Skeletal muscle tissue (tissue), 4 donors: ENCODE measurements around the gene SKP2. TPM values are rescaled to one million over a fixed set of nuclear protein-coding genes. Genes with fewer than 3 reads are reported as not detected.

Source experiments
- H3K27ac ChIP-seq: one replicate; pipeline ENCODE4 v1.7.0; 2013; ENCODE audit warnings: mild to moderate bottlenecking, low read depth, low read length, inconsistent platforms
- H3K27me3 ChIP-seq, 3 donors: one replicate each; pipeline ENCODE4 v1.7.0; 2013; ENCODE audit warnings: low read length in 3 of 3; ENCODE audit not compliant: control insufficient read depth in 3 of 3, insufficient read depth in 3 of 3
- H3K36me3 ChIP-seq, 3 donors: one replicate each; pipeline ENCODE4 v1.7.0; 2013; ENCODE audit warnings: low read length in 3 of 3; ENCODE audit not compliant: control insufficient read depth in 3 of 3, insufficient read depth in 3 of 3
- H3K4me1 ChIP-seq, 3 donors: one replicate each; pipeline ENCODE4 v1.7.0; 2013; ENCODE audit warnings: low read length in 3 of 3, mild to moderate bottlenecking in 3 of 3; ENCODE audit not compliant: control insufficient read depth in 3 of 3, insufficient read depth in 3 of 3
- H3K4me3 ChIP-seq, 3 donors: one replicate each; pipeline ENCODE4 v1.7.0; 2013; ENCODE audit warnings: low read length in 3 of 3
- H3K9ac ChIP-seq, 3 donors: one replicate each; pipeline ENCODE4 v1.7.0; 2013; ENCODE audit warnings: low read length in 3 of 3, mild to moderate bottlenecking in 3 of 3, moderate library complexity in 2 of 3, low read depth in 1 of 3
- H3K9me3 ChIP-seq, 3 donors: one replicate each; pipeline ENCODE4 v1.7.0; 2013; ENCODE audit warnings: low read length in 3 of 3; ENCODE audit not compliant: control insufficient read depth in 3 of 3
- total RNA-seq: library from RNA; depleted of rRNA; stranded (reverse); fragments of >200 nt; gene quantifications from one replicate; pipeline ENCODE4 v1.2.3, GENCODE V29; 2014
- donor health status: Osteomylitis.

SKP2 gene
- total RNA-seq, 1 donor from 2014 or later = 34.4 TPM

DNA sequence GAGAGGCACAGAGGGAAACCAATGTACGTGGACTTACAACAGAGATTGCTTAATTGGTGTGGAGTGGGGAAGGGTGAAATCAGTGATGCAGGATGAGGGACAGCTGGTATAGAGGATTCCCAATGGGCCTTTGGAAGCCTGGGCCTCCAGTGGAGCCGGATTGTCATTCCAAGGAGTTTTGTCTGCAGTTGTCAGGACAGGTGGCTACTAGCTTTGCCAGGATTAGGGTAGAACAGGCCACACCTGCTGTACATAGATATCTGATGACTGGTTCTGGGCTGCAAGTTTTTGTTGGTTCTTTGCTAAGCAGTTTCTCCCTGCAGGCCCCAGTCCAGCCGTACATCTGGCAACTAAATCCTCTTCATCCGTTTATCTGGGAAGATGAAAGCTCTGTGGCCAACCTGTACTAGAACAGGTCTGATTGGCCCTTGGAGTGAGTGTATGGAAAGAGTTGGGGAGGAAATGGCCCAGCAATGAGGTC, 4.2 kb downstream of the SKP2 start:
- H3K4me1 ChIP-seq = peaks cover 15 to 31% (median 19%) of the 10 kb centered on the region in 3 donors
- H3K36me3 ChIP-seq = peaks cover 0 to 18% (median 15%) of the 10 kb centered on the region in 3 donors
- no peak overlapping the region for H3K4me3 ChIP-seq
- no peaks in the 10 kb centered on the region for H3K27me3 ChIP-seq
- H3K9ac ChIP-seq = no peak overlapping the region
- peak overlapping the region; percentile 1 for H3K27ac ChIP-seq
- H3K9me3 ChIP-seq = no peaks in the 10 kb centered on the region

GRCh38 chr5:36156619-36157018, 4.7 kb downstream of the SKP2 start:
- H3K27me3 ChIP-seq = no peaks in the 10 kb centered on the region
- H3K27ac ChIP-seq = peak overlapping the region; percentile 1
- H3K4me1 ChIP-seq = peaks cover 13 to 31% (median 19%) of the 10 kb centered on the region in 3 donors
- no peaks in the 10 kb centered on the region for H3K9me3 ChIP-seq
- H3K4me3 ChIP-seq = no peak overlapping the region
- H3K36me3 ChIP-seq = peaks cover 0 to 21% (median 18%) of the 10 kb centered on the region in 3 donors
- no peak overlapping the region for H3K9ac ChIP-seq

- Histone ChIP-seq H3K36me3 (peaks cover 3 to 25% (median 23%) of the 10 kb centered on the region in 3 donors), H3K27ac (no peak overlapping the region)
These were observed 6.2 kb downstream of the SKP2 start for GRCh38 chr5:36158144-36158543.

GRCh38 chr5:36160617-36161016, 8.7 kb downstream of the SKP2 start:
- Histone ChIP-seq H3K4me1 (peaks cover 0 to 13% (median 9%) of the 10 kb centered on the region in 3 donors), H3K9ac (no peak overlapping the region), H3K27ac (no peak overlapping the region), H3K9me3 (no peaks in the 10 kb centered on the region), H3K27me3 (no peaks in the 10 kb centered on the region), H3K4me3 (no peak overlapping the region), H3K36me3 (peaks cover 11 to 31% (median 30%) of the 10 kb centered on the region in 3 donors)

More at GRCh38 chr5:36158144-36158543, 6.2 kb downstream of the SKP2 start:
- Histone ChIP-seq H3K4me1 (peaks cover 3 to 20% (median 12%) of the 10 kb centered on the region in 3 donors), H3K27me3 (no peaks in the 10 kb centered on the region), H3K4me3 (no peak overlapping the region), H3K9me3 (no peaks in the 10 kb centered on the region), H3K9ac (no peak overlapping the region)

GRCh38 chr5:36161361-36161760, 9.4 kb downstream of the SKP2 start:
- H3K9ac ChIP-seq = no peak overlapping the region
- no peaks in the 10 kb centered on the region for H3K9me3 ChIP-seq
- no peak overlapping the region for H3K27ac ChIP-seq
- H3K36me3 ChIP-seq = peaks cover 11 to 34% (median 31%) of the 10 kb centered on the region in 3 donors
- no peak overlapping the region for H3K4me3 ChIP-seq
- H3K27me3 ChIP-seq = no peaks in the 10 kb centered on the region
- H3K4me1 ChIP-seq = peaks cover 0 to 6% (median 2%) of the 10 kb centered on the region in 3 donors

- Histone ChIP-seq H3K9me3 (no peaks in the 10 kb centered on the region), H3K27me3 (no peaks in the 10 kb centered on the region), H3K36me3 (peaks cover 11 to 46% (median 40%) of the 10 kb centered on the region in 3 donors), H3K9ac (no peak overlapping the region), H3K27ac (no peak overlapping the region), H3K4me1 (peaks cover 0 to under 1% (median 0%) of the 10 kb centered on the region in 3 donors), H3K4me3 (no peak overlapping the region)
These were observed 11.0 kb downstream of the SKP2 start for GRCh38 chr5:36162810-36163486.

GRCh38 chr5:36164461-36164860, 12.6 kb downstream of the SKP2 start:
- H3K27ac ChIP-seq = no peak overlapping the region
- H3K36me3 ChIP-seq = peaks cover 15 to 57% (median 47%) of the 10 kb centered on the region in 3 donors
- H3K4me1 ChIP-seq = no peaks in the 10 kb centered on the region
- no peaks in the 10 kb centered on the region for H3K27me3 ChIP-seq
- no peak overlapping the region for H3K9ac ChIP-seq
- no peak overlapping the region for H3K4me3 ChIP-seq
- no peaks in the 10 kb centered on the region for H3K9me3 ChIP-seq

DNA sequence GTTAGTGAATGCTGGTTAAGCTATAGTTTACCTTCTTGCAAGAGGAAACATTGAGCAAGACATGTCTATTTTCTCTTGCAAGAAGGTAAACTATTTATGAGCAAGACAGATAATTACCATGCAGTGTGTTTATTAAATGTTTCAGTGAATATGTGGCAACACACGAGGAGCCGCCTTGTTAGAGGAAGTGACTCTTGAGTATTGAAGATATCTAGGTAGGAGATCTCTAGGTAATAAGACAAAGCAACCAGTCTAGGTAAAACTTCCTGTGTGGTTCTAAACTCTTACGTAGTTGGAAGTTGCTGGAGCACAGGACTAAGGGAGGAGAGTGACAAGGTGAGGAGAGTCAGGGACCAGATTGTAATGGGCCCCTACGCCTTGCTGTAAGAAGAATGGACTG, 16.8 kb downstream of the SKP2 start:
- Histone ChIP-seq H3K9ac (no peak overlapping the region), H3K36me3 (peaks cover 23 to 81% (median 66%) of the 10 kb centered on the region in 3 donors), H3K27me3 (no peaks in the 10 kb centered on the region), H3K4me3 (no peak overlapping the region), H3K4me1 (no peaks in the 10 kb centered on the region), H3K9me3 (no peaks in the 10 kb centered on the region), H3K27ac (no peak overlapping the region)

GRCh38 chr5:36170832-36171424, 19.0 kb downstream of the SKP2 start:
- Histone ChIP-seq H3K27ac (no peak overlapping the region), H3K4me1 (no peaks in the 10 kb centered on the region), H3K27me3 (no peaks in the 10 kb centered on the region), H3K4me3 (no peak overlapping the region), H3K9ac (no peak overlapping the region), H3K9me3 (no peaks in the 10 kb centered on the region), H3K36me3 (peaks cover 16 to 73% (median 58%) of the 10 kb centered on the region in 3 donors)

- Histone ChIP-seq H3K4me3 (no peak overlapping the region), H3K36me3 (peaks cover 16 to 73% (median 57%) of the 10 kb centered on the region in 3 donors), H3K9me3 (no peaks in the 10 kb centered on the region), H3K27me3 (no peaks in the 10 kb centered on the region), H3K4me1 (no peaks in the 10 kb centered on the region), H3K9ac (no peak overlapping the region), H3K27ac (no peak overlapping the region)
These were observed 20.7 kb downstream of the SKP2 start for GRCh38 chr5:36172599-36172998.
